ENCODE results near the gene GRAMD1A. TPM values are rescaled to one million over a fixed set of nuclear protein-coding genes. Genes with fewer than 3 reads are reported as not detected.
A peak's percentile ranks its signal among the peaks of the same experiment; 100 is the strongest.

GRAMD1A gene
- total RNA-seq, 3 donors from 2014 or later (not counting 1 experiment from before 2014, with no cell fraction given) = 57.6 to 80.3 (median 66.6) TPM

- no peak overlapping the region for H3K27ac Mint-ChIP-seq
- WGBS (ENCODE audit: insufficient coverage) = 96% methylated on average over 2 of the region's 3 CpGs
- TF ChIP-seq, protein P1, sequence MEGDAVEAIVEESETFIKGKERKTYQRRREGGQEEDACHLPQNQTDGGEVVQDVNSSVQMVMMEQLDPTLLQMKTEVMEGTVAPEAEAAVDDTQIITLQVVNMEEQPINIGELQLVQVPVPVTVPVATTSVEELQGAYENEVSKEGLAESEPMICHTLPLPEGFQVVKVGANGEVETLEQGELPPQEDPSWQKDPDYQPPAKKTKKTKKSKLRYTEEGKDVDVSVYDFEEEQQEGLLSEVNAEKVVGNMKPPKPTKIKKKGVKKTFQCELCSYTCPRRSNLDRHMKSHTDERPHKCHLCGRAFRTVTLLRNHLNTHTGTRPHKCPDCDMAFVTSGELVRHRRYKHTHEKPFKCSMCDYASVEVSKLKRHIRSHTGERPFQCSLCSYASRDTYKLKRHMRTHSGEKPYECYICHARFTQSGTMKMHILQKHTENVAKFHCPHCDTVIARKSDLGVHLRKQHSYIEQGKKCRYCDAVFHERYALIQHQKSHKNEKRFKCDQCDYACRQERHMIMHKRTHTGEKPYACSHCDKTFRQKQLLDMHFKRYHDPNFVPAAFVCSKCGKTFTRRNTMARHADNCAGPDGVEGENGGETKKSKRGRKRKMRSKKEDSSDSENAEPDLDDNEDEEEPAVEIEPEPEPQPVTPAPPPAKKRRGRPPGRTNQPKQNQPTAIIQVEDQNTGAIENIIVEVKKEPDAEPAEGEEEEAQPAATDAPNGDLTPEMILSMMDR (IDR thresholded peaks at IDR 0.05) = no peak
- no peaks in the 10 kb centered on the region for H3K36me3 ChIP-seq (ENCODE audit: control insufficient read depth, insufficient read depth, low read length)
- H3K36me3 Mint-ChIP-seq = no peaks in the 10 kb centered on the region
- no peak overlapping the region for H3K4me3 ChIP-seq (ENCODE audit: low read length)
- no peaks in the 10 kb centered on the region for H3K9me3 ChIP-seq (ENCODE audit: control insufficient read depth, insufficient read depth, low read length)
- H3K4me3 Mint-ChIP-seq = no peak overlapping the region
- H3K4me1 Mint-ChIP-seq = peaks cover 12 to 23% of the 10 kb centered on the region in 2 donors
- no peak overlapping the region for H3K27ac ChIP-seq (ENCODE audit: low read length)
- peaks cover 9% of the 10 kb centered on the region for H3K4me1 ChIP-seq (ENCODE audit: control insufficient read depth, insufficient read depth, low read length)
- H3K27me3 ChIP-seq (ENCODE audit: control insufficient read depth, insufficient read depth, low read length) = no peaks in the 10 kb centered on the region
- ATAC-seq (no peak), DNase-seq (no peak)
- no peaks in the 10 kb centered on the region for H3K9me3 Mint-ChIP-seq
- no peaks in the 10 kb centered on the region for H3K27me3 Mint-ChIP-seq (ENCODE audit: low read depth in 2 of 2)
- intact Hi-C loops (cut with micrococcal nuclease) = no loop called here
These were observed 15.8 kb upstream of the GRAMD1A start for GRCh38 chr19:34984287-34984686.

DNA sequence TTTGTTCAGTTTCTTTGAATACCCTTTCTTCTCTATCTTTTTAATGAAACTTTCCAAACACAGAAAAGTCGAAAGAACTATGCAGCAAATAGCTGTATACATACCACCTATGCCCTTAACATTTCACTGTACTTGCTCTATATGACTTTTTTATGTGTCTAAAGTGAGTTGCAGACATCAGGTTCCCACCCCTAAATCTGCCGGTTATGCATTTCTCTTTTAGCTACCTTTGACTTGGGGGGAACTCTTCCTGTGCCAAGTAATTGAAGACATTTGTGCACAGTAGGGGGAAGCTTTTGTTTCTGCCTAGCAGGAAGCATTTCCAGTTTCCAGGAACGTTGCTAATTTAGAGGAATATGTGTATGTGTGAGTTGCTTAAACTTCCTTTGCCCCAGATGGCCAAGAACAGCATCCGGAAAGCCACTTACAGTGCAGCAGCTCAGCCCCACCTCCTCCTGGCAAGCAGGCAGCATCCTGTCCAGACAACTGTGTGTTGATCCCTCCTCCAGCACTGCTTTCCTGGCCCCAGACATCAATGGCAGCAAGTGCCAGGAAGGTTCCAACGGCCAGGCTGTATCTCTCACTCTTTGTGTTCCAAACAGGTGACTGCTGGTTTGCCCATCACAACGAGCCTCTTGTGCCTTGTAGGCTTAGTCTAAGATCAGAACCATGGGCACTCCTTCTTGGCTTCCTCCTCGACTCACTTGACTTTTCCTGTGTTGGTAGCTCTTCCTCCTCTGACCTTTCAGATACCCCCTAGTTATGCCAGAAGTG is 14.7 kb upstream of the GRAMD1A start:
- peak overlapping the region; percentile 66 to 82 for H3K27ac Mint-ChIP-seq
- H3K27ac ChIP-seq (ENCODE audit: low read length) = peak overlapping the region; percentile 4
- H3K4me1 ChIP-seq (ENCODE audit: control insufficient read depth, insufficient read depth, low read length) = peaks cover 9% of the 10 kb centered on the region
- H3K27me3 ChIP-seq (ENCODE audit: control insufficient read depth, insufficient read depth, low read length) = no peaks in the 10 kb centered on the region
- TF ChIP-seq, protein P1 (IDR thresholded peaks at IDR 0.05) = no peak
- H3K36me3 Mint-ChIP-seq = no peaks in the 10 kb centered on the region
- H3K9me3 ChIP-seq (ENCODE audit: control insufficient read depth, insufficient read depth, low read length) = no peaks in the 10 kb centered on the region
- H3K36me3 ChIP-seq (ENCODE audit: control insufficient read depth, insufficient read depth, low read length) = no peaks in the 10 kb centered on the region
- peak overlapping the region; percentile 26 for H3K4me3 Mint-ChIP-seq
- H3K9me3 Mint-ChIP-seq = no peaks in the 10 kb centered on the region
- peaks cover 0 to 3% of the 10 kb centered on the region in 2 donors for H3K27me3 Mint-ChIP-seq (ENCODE audit: low read depth in 2 of 2)
- intact Hi-C loops (cut with micrococcal nuclease) = no loop called here
- H3K4me3 ChIP-seq (ENCODE audit: low read length) = no peak overlapping the region
- peak in 1 of 2 donors; percentile 51 for DNase-seq
- H3K4me1 Mint-ChIP-seq = peaks cover 12 to 22% of the 10 kb centered on the region in 2 donors
- WGBS (ENCODE audit: insufficient coverage) = 13% methylated on average over 6 of the region's 7 CpGs
- ATAC-seq = peak; percentile 48 to 74 (median 58)

DNA sequence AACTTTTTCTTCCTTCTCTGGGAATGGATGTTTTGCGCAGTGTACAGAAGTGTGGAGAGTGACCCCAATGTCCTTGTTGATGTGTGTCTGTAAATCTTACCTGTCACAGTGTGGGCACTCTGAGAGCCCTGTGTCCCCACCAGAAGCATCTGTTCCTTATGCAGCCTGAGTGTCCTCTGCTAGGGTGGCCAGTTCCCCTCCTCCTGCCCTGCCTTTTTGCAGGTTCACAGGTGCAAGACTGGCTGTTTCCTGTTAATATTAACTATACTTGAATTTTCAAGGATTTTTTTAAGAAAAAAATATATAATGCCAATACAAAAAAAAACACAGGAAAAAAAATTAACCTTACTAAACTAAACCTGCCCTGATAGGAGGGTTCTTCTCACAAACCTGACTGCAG is 12.0 kb upstream of the GRAMD1A start:
- DNase-seq (no peak), ATAC-seq (no peak)
- Mint-ChIP-seq H3K9me3 (no peaks in the 10 kb centered on the region), H3K4me3 (no peak overlapping the region), H3K4me1 (peaks cover 23 to 34% of the 10 kb centered on the region in 2 donors), H3K27me3 (ENCODE audit: low read depth in 2 of 2) (peaks cover 0 to 3% of the 10 kb centered on the region in 2 donors), H3K27ac (no peak overlapping the region), H3K36me3 (no peaks in the 10 kb centered on the region)
- intact Hi-C loops (cut with micrococcal nuclease) = no loop called here
- Histone ChIP-seq H3K9me3 (ENCODE audit: control insufficient read depth, insufficient read depth, low read length) (no peaks in the 10 kb centered on the region), H3K4me3 (ENCODE audit: low read length) (no peak overlapping the region), H3K4me1 (ENCODE audit: control insufficient read depth, insufficient read depth, low read length) (peaks cover 9% of the 10 kb centered on the region), H3K36me3 (ENCODE audit: control insufficient read depth, insufficient read depth, low read length) (no peaks in the 10 kb centered on the region), H3K27ac (ENCODE audit: low read length) (no peak overlapping the region), H3K27me3 (ENCODE audit: control insufficient read depth, insufficient read depth, low read length) (no peaks in the 10 kb centered on the region)
- TF ChIP-seq, protein P1 (IDR thresholded peaks at IDR 0.05) = no peak
- WGBS (ENCODE audit: insufficient coverage) = 100% methylated on average over 1 of the region's 1 CpG
